Measurements from ENCODE around the gene MYH9. TPM values are rescaled to one million over a fixed set of nuclear protein-coding genes. Genes with fewer than 3 reads are reported as not detected.

The MYH9 gene
- total RNA-seq, 4 donors from 2014 or later: 304 to 366 (median 322) TPM

- no peaks in the 10 kb centered on the region for H3K27me3 ChIP-seq
- TF ChIP-seq POLR2AphosphoS5 (IDR thresholded peaks at IDR 0.05): no peak
- peak in 1 of 4 experiments; percentile 18 for TF ChIP-seq CTCF (IDR thresholded peaks at IDR 0.05)
- no peak for TF ChIP-seq EP300 (IDR thresholded peaks at IDR 0.05)
- no peak for TF ChIP-seq POLR2A (IDR thresholded peaks at IDR 0.05)
- H3K4me1 ChIP-seq: peaks cover 7 to 100% (median 96%) of the 10 kb centered on the region in 3 donors
- H3K27ac ChIP-seq: peak overlapping the region; percentile 84 to 100 (median 98)
- ATAC-seq: no peak
- 10% methylated on average over 2 of the region's 13 CpGs; no CpG with 5 or more reads in 1 of the 2 donors for WGBS, 2 donors (ENCODE audit: low coverage in 1 of 2)
- H3K4me3 ChIP-seq: peak overlapping the region in 1 of 2 donors; percentile 15
- no peaks in the 10 kb centered on the region for H3K36me3 ChIP-seq
- no peaks in the 10 kb centered on the region for H3K9me3 ChIP-seq
Observed at GRCh38 chr22:36368359-36368983, 19.3 kb downstream of the MYH9 start.

- Histone ChIP-seq H3K36me3 (no peaks in the 10 kb centered on the region), H3K27me3 (no peaks in the 10 kb centered on the region), H3K4me3 (peak overlapping the region in 1 of 2 donors; percentile 15), H3K4me1 (peaks cover 14 to 100% (median 97%) of the 10 kb centered on the region in 3 donors), H3K27ac (peak overlapping the region; percentile 64 to 100 (median 98)), H3K9me3 (no peaks in the 10 kb centered on the region)
- no peak for ATAC-seq
- TF ChIP-seq CTCF (IDR thresholded peaks at IDR 0.05) (no peak), POLR2AphosphoS5 (IDR thresholded peaks at IDR 0.05) (no peak), EP300 (IDR thresholded peaks at IDR 0.05) (no peak), POLR2A (IDR thresholded peaks at IDR 0.05) (no peak)
- WGBS, 2 donors (ENCODE audit: low coverage in 1 of 2): 20 to 45% methylated on average over 3 of the region's 7 CpGs
Observed at GRCh38 chr22:36367479-36367878, 20.3 kb downstream of the MYH9 start.

- peaks cover 14 to 100% (median 94%) of the 10 kb centered on the region in 3 donors for H3K4me1 ChIP-seq
- no peaks in the 10 kb centered on the region for H3K27me3 ChIP-seq
- 0 to 33% methylated on average over 1 to 2 of the region's 11 CpGs for WGBS, 2 donors (ENCODE audit: low coverage in 1 of 2)
- no peaks in the 10 kb centered on the region for H3K9me3 ChIP-seq
- peak overlapping the region in 1 of 2 donors; percentile 15 for H3K4me3 ChIP-seq
- H3K27ac ChIP-seq: peak overlapping the region; percentile 64 to 100 (median 98)
- no peaks in the 10 kb centered on the region for H3K36me3 ChIP-seq
- no peak for ATAC-seq
- no peak for TF ChIP-seq POLR2AphosphoS5 (IDR thresholded peaks at IDR 0.05)
- TF ChIP-seq EP300 (IDR thresholded peaks at IDR 0.05): no peak
- TF ChIP-seq CTCF (IDR thresholded peaks at IDR 0.05): no peak
- no peak for TF ChIP-seq POLR2A (IDR thresholded peaks at IDR 0.05)
Observed at GRCh38 chr22:36367066-36367465, 20.7 kb downstream of the MYH9 start.

- Histone ChIP-seq H3K9me3 (no peaks in the 10 kb centered on the region), H3K27ac (peak overlapping the region; percentile 64 to 100 (median 98)), H3K36me3 (no peaks in the 10 kb centered on the region), H3K27me3 (no peaks in the 10 kb centered on the region), H3K4me3 (peak overlapping the region in 1 of 2 donors; percentile 7), H3K4me1 (peaks cover 14 to 100% (median 94%) of the 10 kb centered on the region in 3 donors)
- TF ChIP-seq POLR2AphosphoS5 (IDR thresholded peaks at IDR 0.05) (no peak), CTCF (IDR thresholded peaks at IDR 0.05) (no peak), POLR2A (IDR thresholded peaks at IDR 0.05) (no peak), EP300 (IDR thresholded peaks at IDR 0.05) (no peak)
- WGBS, 2 donors (ENCODE audit: low coverage in 1 of 2): 23 to 40% methylated on average over 2 to 9 of the region's 10 CpGs
- no peak for ATAC-seq
Observed at GRCh38 chr22:36366291-36366708, 21.5 kb downstream of the MYH9 start.

- Histone ChIP-seq H3K9me3 (no peaks in the 10 kb centered on the region), H3K36me3 (no peaks in the 10 kb centered on the region), H3K4me1 (peaks cover 20 to 100% (median 93%) of the 10 kb centered on the region in 3 donors), H3K27ac (peak overlapping the region; percentile 64 to 100 (median 98)), H3K4me3 (peak overlapping the region in 1 of 2 donors; percentile 4), H3K27me3 (no peaks in the 10 kb centered on the region)
- TF ChIP-seq CTCF (IDR thresholded peaks at IDR 0.05): no peak
- TF ChIP-seq POLR2AphosphoS5 (IDR thresholded peaks at IDR 0.05): peak; percentile 92
- no peak for TF ChIP-seq EP300 (IDR thresholded peaks at IDR 0.05)
- peak; percentile 77 for ATAC-seq
- 17 to 28% methylated on average over 2 of the region's 9 CpGs for WGBS, 2 donors (ENCODE audit: low coverage in 1 of 2)
Observed at GRCh38 chr22:36365020-36365411, 22.8 kb downstream of the MYH9 start.
